Upper lobe of left lung (tissue), 6 donors: Measurements from ENCODE around the gene HES4. TPM values are rescaled to one million over a fixed set of nuclear protein-coding genes. Genes with fewer than 3 reads are reported as not detected.
A peak's percentile ranks its signal among the peaks of the same experiment; 100 is the strongest.

Experiments used
- ATAC-seq, 2 donors: fragments of 200-7000 bp; cut with Tn5 transposase; one replicate each; pipeline ENCODE4 v1.9.1; 2022; ENCODE audit warnings: mild to moderate bottlenecking in 2 of 2, moderate library complexity in 2 of 2; ENCODE audit not compliant: low FRiP score in 2 of 2
- DNase-seq, 2 donors: peaks; one replicate each; pipeline ENCODE4 v3.0.0-alpha.2; 2019 to 2020
- H3K27ac ChIP-seq, 4 donors: fragments of 200-600 bp; sonication (generic); one replicate each; pipeline ENCODE4 v1.5.1; 2016 to 2019
- H3K27me3 ChIP-seq, 4 donors: fragments of 200-600 bp; sonication (generic); one replicate each; pipeline ENCODE4 v1.5.1; 2017 to 2019
- H3K36me3 ChIP-seq, 4 donors: fragments of 200-600 bp; sonication (generic); one replicate each; pipeline ENCODE4 v1.5.1; 2016 to 2019
- H3K4me1 ChIP-seq, 4 donors: fragments of 200-600 bp; sonication (generic); one replicate each; pipeline ENCODE4 v1.5.1; 2018 to 2019
- H3K4me3 ChIP-seq, 4 donors: fragments of 200-600 bp; sonication (generic); one replicate each; pipeline ENCODE4 v1.5.1; 2017 to 2019; ENCODE audit warnings: mild to moderate bottlenecking in 2 of 4, moderate library complexity in 1 of 4
- H3K9me3 ChIP-seq, 4 donors: fragments of 200-600 bp; sonication (generic); one replicate each; pipeline ENCODE4 v1.5.1; 2018 to 2019
- EP300 ChIP-seq, 4 donors: sonication (generic); formaldehyde crosslinking; IDR thresholded peaks; one replicate each; pipeline ENCODE4 v1.5.1; 2017; ENCODE audit warnings: antibody characterized with exemption in 4 of 4, control low read depth in 2 of 4
- POLR2A ChIP-seq, 4 donors: fragments of 450-650 bp; IDR thresholded peaks; one replicate each; pipeline ENCODE4 v1.5.1; 2016 to 2017; ENCODE audit warnings: antibody characterized with exemption in 4 of 4, mild to moderate bottlenecking in 2 of 4
- POLR2AphosphoS5 ChIP-seq, 2 donors: sonication (generic); formaldehyde crosslinking; IDR thresholded peaks; one replicate each; pipeline ENCODE4 v1.5.1; 2017; ENCODE audit warnings: antibody characterized with exemption in 2 of 2
- WGBS, 2 donors: methylation state at CpG; one replicate each; pipeline ENCODE4 v1.1.5; 2017 to 2018; 5-methylcytosine and 5-hydroxymethylcytosine counted together
- total RNA-seq, 6 donors: library from RNA; depleted of rRNA in 4 of 6; stranded (reverse); fragments of >200 nt in 4 of 6; gene quantifications; one replicate each; pipeline versions ENCODE4 v1.1.0 to v1.2.1, GENCODE V29; 2016 to 2021
- TF ChIP-seq, protein P1 (sequence below), 6 experiments: fragments of 450-650 bp in 4 of 6; fragments of 200-600 bp in 2 of 6; sonication (generic) in 2 of 6; IDR thresholded peaks; one replicate each; pipeline ENCODE4 v1.5.1; 2016 to 2019; ENCODE audit warnings: antibody characterized with exemption in 6 of 6
- donor health status: DM: no; HTN: no; CAD: no; lungs with moderate emphysema.
- donor health status: DM: no; HTN: yes; CAD: no; lungs with severe emphysema.

Gene HES4
- total RNA-seq, 6 donors from 2014 or later = 26.5 to 55.0 (median 35.0) TPM

DNA sequence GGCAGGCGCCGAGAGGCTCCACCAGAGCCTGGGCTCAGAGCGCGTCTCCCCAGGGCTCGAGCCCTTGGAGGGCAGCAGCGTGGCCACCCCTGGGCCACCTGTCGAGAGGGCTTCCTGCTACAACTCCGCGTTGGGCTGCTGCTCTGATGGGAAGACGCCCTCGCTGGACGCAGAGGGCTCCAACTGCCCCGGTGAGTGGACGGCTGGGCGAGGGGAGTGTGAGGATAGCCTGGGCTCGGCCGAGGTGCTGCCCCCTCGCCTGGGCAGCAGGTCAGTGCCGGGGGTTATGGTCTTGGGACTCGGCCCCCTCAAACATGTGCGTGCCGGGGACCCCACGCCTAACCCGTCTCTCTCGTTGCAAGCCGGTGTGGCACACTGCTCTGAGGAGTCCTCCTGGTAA, 46.9 kb upstream of the HES4 start:
- ATAC-seq (no peak), DNase-seq (peak in 1 of 2 donors; percentile 72)
- peaks cover 0 to 86% (median 53%) of the 10 kb centered on the region in 4 donors for H3K36me3 ChIP-seq
- no peak overlapping the region for H3K27ac ChIP-seq
- no peaks in the 10 kb centered on the region for H3K4me1 ChIP-seq
- 92 to 94% methylated on average over 2 to 19 of the region's 26 CpGs for WGBS, 2 donors
- H3K27me3 ChIP-seq = no peaks in the 10 kb centered on the region
- H3K9me3 ChIP-seq = no peaks in the 10 kb centered on the region
- H3K4me3 ChIP-seq = no peak overlapping the region
- TF ChIP-seq POLR2AphosphoS5 (IDR thresholded peaks at IDR 0.05) (no peak), POLR2A (IDR thresholded peaks at IDR 0.05) (no peak), EP300 (IDR thresholded peaks at IDR 0.05) (no peak)
- TF ChIP-seq, protein P1, sequence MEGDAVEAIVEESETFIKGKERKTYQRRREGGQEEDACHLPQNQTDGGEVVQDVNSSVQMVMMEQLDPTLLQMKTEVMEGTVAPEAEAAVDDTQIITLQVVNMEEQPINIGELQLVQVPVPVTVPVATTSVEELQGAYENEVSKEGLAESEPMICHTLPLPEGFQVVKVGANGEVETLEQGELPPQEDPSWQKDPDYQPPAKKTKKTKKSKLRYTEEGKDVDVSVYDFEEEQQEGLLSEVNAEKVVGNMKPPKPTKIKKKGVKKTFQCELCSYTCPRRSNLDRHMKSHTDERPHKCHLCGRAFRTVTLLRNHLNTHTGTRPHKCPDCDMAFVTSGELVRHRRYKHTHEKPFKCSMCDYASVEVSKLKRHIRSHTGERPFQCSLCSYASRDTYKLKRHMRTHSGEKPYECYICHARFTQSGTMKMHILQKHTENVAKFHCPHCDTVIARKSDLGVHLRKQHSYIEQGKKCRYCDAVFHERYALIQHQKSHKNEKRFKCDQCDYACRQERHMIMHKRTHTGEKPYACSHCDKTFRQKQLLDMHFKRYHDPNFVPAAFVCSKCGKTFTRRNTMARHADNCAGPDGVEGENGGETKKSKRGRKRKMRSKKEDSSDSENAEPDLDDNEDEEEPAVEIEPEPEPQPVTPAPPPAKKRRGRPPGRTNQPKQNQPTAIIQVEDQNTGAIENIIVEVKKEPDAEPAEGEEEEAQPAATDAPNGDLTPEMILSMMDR (IDR thresholded peaks at IDR 0.05) = no peak

DNA sequence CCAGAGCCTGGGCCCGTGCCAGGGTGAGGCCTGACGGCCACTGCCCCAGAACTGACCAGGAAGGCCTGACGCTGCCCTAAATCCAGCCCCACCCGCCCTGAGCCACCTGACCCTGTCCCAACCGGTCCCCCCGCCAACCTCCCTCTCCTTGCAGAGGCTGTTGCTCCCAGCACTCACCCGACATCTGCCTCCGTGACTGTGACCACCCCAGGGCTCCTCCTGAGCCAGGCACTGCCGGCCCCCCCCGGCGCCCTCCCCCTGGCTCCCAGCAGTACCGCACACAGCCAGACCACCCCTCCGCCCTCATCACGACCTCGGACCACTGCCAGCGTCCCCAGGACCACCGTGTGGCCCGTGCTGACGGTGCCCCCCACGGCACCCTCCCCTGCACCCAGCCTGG, 46.3 kb upstream of the HES4 start:
- Histone ChIP-seq H3K9me3 (no peaks in the 10 kb centered on the region), H3K27ac (no peak overlapping the region), H3K36me3 (peaks cover 0 to 81% (median 47%) of the 10 kb centered on the region in 4 donors), H3K4me1 (no peaks in the 10 kb centered on the region), H3K4me3 (no peak overlapping the region), H3K27me3 (no peaks in the 10 kb centered on the region)
- WGBS, 2 donors = 92 to 95% methylated on average over 9 to 18 of the region's 20 CpGs
- ATAC-seq (no peak), DNase-seq (peak in 1 of 2 donors; percentile 79)
- no peak for TF ChIP-seq POLR2AphosphoS5 (IDR thresholded peaks at IDR 0.05)

DNA sequence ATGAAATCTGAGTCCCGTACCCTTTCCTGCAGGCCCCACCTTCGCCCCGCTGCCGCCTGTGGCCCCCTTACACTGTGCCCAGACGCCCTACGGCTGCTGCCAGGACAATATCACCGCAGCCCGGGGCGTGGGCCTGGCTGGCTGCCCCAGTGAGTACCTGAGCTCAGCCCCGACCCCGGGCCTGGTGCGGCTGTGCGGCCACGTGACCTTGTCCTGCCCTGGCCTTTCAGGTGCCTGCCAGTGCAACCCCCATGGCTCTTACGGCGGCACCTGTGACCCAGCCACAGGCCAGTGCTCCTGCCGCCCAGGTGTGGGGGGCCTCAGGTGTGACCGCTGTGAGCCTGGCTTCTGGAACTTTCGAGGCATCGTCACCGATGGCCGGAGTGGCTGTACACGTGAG, 45.2 kb upstream of the HES4 start:
- DNase-seq (peak in 1 of 2 donors; percentile 79), ATAC-seq (no peak)
- Histone ChIP-seq H3K36me3 (peaks cover 0 to 70% (median 38%) of the 10 kb centered on the region in 4 donors), H3K9me3 (no peaks in the 10 kb centered on the region), H3K4me3 (no peak overlapping the region), H3K27ac (no peak overlapping the region), H3K4me1 (peaks cover 4 to 10% (median 5%) of the 10 kb centered on the region in 4 donors), H3K27me3 (peaks cover 0 to 5% (median 0%) of the 10 kb centered on the region in 4 donors)
- WGBS, 2 donors = 92 to 96% methylated on average over 7 to 18 of the region's 23 CpGs
- TF ChIP-seq POLR2AphosphoS5 (IDR thresholded peaks at IDR 0.05) = no peak
- TF ChIP-seq, protein P1 (IDR thresholded peaks at IDR 0.05) = no peak
- TF ChIP-seq POLR2A (IDR thresholded peaks at IDR 0.05) = no peak
- no peak for TF ChIP-seq EP300 (IDR thresholded peaks at IDR 0.05)

DNA sequence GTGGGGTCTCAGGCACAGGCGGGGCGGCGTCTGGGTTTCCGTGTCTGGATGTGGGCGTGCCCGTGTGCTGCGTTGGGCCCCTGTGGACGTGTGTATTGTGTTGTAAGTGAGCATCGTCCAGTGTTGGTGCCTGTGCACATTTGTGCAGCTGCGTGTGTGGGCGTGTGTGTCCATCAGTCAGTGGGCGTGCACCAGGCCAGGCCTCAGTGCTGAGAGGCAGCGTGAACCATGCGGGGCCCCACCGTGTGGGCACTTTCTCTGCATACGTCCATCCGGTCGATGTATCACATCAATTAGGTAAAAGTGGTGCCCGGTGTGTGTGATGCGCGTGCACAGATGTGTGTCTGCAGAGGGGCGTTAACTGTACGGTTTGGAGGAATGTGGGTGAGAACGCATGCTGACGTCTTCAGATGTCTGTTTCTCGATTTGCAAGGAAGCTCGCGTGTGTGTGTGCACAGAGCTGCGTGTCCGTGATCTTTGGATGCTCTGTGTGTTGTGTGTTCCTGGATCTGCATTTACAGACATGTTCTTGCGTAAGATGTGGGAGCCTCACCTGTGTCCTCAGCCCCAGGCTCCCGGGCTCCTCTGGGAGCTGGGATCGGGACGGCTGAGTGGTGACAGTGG, 44.7 kb upstream of the HES4 start:
- Histone ChIP-seq H3K27ac (no peak overlapping the region), H3K27me3 (peaks cover 0 to 8% (median 0%) of the 10 kb centered on the region in 4 donors), H3K36me3 (peaks cover 0 to 64% (median 36%) of the 10 kb centered on the region in 4 donors), H3K9me3 (no peaks in the 10 kb centered on the region), H3K4me3 (no peak overlapping the region), H3K4me1 (peaks cover 10 to 16% (median 11%) of the 10 kb centered on the region in 4 donors)
- WGBS, 2 donors = 90 to 95% methylated on average over 16 to 34 of the region's 34 CpGs
- TF ChIP-seq EP300 (IDR thresholded peaks at IDR 0.05) (no peak), POLR2A (IDR thresholded peaks at IDR 0.05) (no peak), POLR2AphosphoS5 (IDR thresholded peaks at IDR 0.05) (no peak)
- TF ChIP-seq, protein P1 (IDR thresholded peaks at IDR 0.05) = no peak
- DNase-seq = no peak
- ATAC-seq = no peak

DNA sequence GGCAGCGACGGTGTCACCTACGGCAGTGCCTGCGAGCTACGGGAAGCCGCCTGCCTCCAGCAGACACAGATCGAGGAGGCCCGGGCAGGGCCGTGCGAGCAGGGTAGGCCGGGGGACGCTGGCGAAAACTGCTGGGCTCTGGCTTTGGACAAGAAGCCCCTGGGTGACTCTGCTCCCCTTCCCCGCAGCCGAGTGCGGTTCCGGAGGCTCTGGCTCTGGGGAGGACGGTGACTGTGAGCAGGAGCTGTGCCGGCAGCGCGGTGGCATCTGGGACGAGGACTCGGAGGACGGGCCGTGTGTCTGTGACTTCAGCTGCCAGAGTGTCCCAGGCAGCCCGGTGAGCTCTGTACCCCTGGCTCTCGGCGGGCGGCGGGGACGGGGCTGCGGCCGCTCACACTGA, 44.0 kb upstream of the HES4 start:
- Histone ChIP-seq H3K9me3 (no peaks in the 10 kb centered on the region), H3K27ac (no peak overlapping the region), H3K27me3 (peaks cover 0 to 8% (median 0%) of the 10 kb centered on the region in 4 donors), H3K4me3 (no peak overlapping the region), H3K36me3 (peaks cover 0 to 60% (median 34%) of the 10 kb centered on the region in 4 donors), H3K4me1 (peaks cover 14 to 22% (median 17%) of the 10 kb centered on the region in 4 donors)
- WGBS, 2 donors = 95 to 96% methylated on average over 11 to 32 of the region's 33 CpGs
- no peak for ATAC-seq
- DNase-seq = peak in 1 of 2 donors; percentile 85
- TF ChIP-seq, protein P1 (IDR thresholded peaks at IDR 0.05) = no peak
- no peak for TF ChIP-seq POLR2A (IDR thresholded peaks at IDR 0.05)
- TF ChIP-seq EP300 (IDR thresholded peaks at IDR 0.05) = no peak
- TF ChIP-seq POLR2AphosphoS5 (IDR thresholded peaks at IDR 0.05) = no peak
